Right ventricle myocardium inferior (tissue), 1 donor: ENCODE measurements around the gene SLC22A7. TPM values are rescaled to one million over a fixed set of nuclear protein-coding genes. Genes with fewer than 3 reads are reported as not detected.

ENCODE experiments used
- ATAC-seq: fragments of 200-7000 bp; cut with Tn5 transposase; one replicate; pipeline ENCODE4 v1.9.1; 2020; ENCODE audit warnings: mild to moderate bottlenecking, moderate library complexity
- DNase-seq: peaks from one replicate; pipeline ENCODE4 v3.0.0; 2021; ENCODE audit errors: missing footprints
- intact Hi-C: fragments of 100-400 bp; cut with DNase I; formaldehyde crosslinking; loops from one replicate; pipeline ENCODE4 v1.11.0; 2022
- long read RNA-seq: library from polyadenylated mRNA; unstranded; transcript quantifications from one replicate; pipeline ENCODE4 v2.0.0, GENCODE V29; 2021
- total RNA-seq: library from RNA; stranded (reverse); fragmentation: NEBNext Ultra II Directional; extraction: Animal tissue kit (Norgen Biotek cat#: 25700); gene quantifications from one replicate; pipeline ENCODE4 v1.2.1, GENCODE V29; 2021
- donor health status: DM: no; HTN: yes; CAD: no; lungs with severe emphysema.

SLC22A7 gene, protein sequence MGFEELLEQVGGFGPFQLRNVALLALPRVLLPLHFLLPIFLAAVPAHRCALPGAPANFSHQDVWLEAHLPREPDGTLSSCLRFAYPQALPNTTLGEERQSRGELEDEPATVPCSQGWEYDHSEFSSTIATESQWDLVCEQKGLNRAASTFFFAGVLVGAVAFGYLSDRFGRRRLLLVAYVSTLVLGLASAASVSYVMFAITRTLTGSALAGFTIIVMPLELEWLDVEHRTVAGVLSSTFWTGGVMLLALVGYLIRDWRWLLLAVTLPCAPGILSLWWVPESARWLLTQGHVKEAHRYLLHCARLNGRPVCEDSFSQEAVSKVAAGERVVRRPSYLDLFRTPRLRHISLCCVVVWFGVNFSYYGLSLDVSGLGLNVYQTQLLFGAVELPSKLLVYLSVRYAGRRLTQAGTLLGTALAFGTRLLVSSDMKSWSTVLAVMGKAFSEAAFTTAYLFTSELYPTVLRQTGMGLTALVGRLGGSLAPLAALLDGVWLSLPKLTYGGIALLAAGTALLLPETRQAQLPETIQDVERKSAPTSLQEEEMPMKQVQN
- total RNA-seq: not detected
- long read RNA-seq: 0 reads

DNA sequence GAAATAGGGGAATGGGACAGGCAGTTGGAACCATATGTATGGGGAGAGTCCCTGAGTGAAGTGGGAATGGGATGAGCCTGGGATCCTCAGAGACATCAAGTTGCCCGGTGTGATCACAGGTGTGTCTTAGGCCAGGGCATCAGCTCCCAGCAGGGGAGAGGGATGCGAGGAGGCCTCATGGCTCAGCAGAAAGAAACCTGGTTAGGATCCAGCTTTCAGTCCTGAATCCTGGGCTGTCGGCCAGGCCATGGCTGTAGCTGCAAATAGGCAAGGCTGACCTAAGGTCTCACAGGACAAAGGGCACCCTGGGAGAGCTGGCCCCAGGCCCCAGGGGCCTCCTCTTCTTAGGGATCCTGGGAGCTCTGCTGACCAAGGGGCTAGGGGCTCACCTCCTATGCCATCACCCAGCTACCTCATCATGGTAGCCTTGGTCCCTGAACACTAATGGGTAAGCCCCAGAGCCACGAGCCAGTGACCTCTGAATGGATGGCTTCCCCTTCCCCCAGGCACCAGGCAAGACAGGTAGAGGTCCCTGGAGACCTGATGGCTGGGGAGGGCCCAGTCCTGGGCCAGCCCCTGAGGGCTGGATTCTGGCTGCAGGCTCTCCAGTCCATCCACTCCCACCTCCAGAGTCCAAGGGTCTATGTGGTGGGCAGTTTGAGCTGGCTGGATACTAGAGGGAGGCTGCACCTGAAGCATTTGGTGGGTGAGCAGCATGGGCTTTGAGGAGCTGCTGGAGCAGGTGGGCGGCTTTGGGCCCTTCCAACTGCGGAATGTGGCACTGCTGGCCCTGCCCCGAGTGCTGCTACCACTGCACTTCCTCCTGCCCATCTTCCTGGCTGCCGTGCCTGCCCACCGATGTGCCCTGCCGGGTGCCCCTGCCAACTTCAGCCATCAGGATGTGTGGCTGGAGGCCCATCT is at the start of gene SLC22A7:
Gene SLC22A7 (plus strand): TSS at position 617 of the 921 bp plus-strand sequence. CDS start 99 bp downstream, at position 716.
- peak; percentile 81 for ATAC-seq
- intact Hi-C loops: no loop called here
- DNase-seq: no peak

DNA sequence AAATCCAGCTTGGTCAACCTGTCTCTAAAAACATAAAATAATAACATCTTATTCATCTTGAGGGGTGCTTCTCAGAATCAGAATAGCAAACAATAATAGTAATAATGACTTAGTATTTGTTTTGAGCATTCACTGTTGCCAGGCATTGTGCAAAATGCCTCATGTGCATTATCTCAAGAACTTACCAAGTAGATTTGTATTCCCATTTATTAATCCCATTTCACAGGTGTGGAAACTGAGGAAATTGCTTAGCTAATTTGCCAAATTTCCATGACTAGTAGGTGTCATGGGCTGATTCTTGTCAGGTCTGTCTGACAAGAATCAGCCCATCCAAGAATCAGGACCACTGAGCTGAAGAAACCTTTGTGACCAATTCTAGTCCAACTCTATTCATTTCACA is 49.3 kb upstream of the SLC22A7 start:
- DNase-seq: no peak
- intact Hi-C loops: no loop called here
- ATAC-seq: no peak

DNA sequence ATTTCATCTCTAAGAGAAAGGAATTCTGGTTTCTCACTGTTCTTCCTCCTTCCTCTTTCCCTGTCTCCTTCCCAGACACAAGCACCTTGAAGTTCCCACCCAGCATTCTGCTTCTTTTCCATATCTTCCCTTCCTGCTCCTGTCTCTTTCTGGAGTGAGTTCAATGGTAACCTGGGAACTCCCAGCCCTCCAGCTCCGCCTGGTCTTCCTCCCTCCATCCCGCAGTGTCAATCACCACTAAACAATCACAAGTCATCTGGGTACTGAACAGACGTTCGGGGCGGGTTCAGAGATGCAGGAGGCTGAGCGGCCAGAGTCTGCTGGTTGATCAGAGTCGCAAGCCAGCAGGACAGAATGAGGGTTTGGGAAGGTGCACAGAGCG is 47.1 kb upstream of the SLC22A7 start:
- no peak for ATAC-seq
- intact Hi-C loops: no loop called here
- DNase-seq: no peak

DNA sequence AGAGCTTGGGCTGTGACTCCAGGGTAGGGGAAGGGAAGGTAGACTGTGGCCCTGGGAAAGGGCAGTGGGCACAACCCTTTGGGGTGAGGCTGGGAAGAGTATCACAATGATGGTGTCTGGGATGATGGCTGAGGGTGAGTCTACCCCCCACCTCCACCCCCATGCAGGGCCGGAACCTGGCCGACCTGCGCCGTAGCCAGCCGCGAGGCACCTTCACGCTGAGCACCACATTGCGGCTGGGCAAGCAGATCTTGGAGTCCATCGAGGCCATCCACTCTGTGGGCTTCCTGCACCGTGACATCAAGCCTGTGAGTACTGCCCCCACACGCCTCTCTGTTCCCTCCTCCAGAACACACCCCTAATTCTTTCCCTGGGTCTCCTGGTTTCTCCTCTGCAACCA is 44.7 kb upstream of the SLC22A7 start:
- intact Hi-C loops: no loop called here
- DNase-seq (no peak), ATAC-seq (no peak)

DNA sequence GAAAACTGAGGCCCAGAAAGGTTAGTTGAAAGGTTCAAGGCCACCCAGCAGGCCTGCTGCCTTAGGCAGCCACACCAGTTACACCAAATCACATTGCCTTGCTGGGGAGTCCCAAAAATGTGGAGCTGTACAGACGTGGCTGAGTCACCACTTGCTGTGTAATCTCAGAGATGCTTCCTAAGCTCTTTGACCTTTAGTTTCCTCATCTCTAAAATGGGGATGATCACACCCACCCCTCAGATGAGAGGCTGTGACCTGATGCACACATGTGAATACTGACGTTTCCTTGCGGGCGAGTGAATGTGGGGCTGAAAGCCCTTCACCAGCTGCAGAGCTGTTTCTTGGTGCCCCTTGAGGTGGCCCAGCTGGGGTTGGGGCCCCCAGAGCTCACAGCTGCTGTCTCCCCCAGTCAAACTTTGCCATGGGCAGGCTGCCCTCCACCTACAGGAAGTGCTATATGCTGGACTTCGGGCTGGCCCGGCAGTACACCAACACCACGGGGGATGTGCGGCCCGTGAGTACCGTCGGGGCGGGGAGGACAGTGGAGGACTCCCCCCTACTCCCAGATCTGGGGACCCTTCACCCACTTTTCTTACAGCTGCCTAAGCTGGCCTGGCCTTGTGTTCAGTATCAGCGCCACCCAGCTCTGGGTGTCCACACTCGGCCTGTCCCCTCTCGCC is 43.8 kb upstream of the SLC22A7 start:
- ATAC-seq (no peak), DNase-seq (no peak)
- intact Hi-C loops: no loop called here

DNA sequence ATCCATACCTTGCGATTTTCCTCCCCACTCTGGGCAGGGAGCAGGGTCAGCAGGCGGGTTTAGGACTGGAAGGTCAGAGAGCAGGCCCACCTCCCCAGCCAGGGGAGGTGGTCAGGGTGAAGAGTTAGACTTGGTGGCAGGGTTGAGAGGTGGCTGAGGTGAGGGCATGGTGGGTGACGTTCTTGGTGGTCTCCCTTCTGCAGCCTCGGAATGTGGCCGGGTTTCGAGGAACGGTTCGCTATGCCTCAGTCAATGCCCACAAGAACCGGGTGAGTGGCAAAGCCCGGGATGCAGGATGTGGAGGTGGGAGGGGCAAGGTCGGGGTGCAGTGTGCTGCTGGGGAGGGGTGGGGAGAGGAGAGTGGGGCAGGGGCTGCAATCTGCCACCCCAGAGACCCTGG is 43.2 kb upstream of the SLC22A7 start:
- intact Hi-C loops: no loop called here
- DNase-seq (no peak), ATAC-seq (no peak)

DNA sequence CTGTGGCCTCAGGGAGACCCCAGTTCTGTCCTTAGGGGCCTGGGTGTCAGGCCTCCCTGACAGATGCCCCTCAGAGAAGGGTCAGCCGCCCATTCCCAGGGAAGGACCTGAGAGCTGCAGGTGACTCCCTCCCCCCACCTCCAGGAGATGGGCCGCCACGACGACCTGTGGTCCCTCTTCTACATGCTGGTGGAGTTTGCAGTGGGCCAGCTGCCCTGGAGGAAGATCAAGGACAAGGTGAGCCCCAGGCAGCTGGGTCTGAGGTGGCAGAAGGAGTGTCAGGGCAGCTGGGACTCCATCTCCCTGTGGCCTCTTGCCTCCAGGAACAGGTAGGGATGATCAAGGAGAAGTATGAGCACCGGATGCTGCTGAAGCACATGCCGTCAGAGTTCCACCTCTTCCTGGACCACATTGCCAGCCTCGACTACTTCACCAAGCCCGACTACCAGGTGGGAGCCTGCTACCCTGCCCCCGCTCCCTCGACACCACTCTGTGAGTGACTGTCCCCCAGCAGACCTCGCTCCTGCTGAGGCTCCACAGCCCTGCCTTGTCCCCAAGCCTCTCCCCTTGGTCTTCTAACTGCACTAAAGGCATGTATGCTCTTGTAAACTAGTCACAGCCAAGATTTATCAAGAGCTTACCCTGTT is 42.5 kb upstream of the SLC22A7 start:
- intact Hi-C loops: no loop called here
- ATAC-seq: no peak
- DNase-seq: no peak

DNA sequence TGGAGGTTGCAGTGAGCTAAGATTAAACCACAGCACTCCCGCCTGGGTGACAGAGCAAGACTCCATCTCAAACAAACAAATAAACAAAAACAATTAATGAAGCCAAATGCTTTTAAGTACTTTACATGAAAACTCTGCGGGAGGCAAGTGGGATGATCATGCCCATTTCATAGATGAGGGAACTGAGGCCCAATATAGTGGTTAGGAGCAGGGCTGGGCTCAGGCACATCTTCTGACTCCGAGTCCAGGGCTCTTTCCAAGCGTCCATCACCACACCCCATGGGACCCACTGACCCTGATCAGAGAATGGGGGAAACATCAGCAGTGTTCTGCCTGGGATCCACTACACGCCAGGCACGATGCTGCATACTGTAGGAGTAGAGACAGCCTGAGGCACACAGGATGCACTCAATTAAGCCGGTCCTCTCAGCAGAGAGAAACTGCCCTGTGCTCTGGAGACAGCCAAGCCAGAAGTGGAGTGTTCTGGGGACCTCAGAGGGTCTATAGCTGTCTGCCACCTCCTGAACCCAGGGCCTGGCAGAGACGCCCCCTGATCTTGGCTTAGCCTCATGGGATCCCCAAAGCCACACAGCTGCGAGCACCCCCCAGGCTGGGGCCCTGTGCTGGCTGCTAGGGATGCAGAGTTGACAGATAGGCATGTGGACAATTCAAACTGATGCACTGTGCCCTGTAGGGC is 41.2 kb upstream of the SLC22A7 start:
- DNase-seq (no peak), ATAC-seq (no peak)
- intact Hi-C loops: no loop called here

DNA sequence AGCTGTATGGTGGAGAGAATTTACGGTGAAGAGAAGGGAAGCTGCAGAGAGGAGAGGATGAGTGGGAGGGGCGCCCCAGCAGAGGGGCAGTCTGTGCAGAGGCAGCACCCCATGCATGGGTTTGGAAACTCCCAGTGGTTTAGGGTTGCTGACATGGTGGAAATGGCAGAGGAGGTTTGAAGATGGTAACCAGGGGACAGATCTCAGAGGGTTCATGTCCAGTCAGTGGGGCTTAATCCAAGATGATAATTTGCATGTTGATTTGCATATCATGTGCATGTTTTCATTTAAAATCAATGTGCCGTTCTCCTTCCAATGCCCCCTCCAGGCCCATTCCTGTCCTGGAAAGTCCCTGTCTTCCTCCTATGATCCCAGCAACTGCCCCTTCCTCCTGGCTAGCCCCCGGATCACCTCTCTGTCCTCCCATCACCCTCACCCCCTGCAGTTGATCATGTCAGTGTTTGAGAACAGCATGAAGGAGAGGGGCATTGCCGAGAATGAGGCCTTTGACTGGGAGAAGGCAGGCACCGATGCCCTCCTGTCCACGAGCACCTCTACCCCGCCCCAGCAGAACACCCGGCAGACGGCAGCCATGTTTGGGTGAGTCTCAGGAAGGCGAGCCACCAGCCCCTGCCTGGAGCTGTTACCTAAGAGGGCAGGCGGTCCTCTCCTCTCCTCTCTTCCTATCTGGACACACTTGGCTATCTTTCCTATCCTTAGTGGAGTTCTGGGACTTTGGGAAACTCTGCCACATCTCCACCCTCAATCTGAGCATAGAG is 40.5 kb upstream of the SLC22A7 start:
- no peak for ATAC-seq
- intact Hi-C loops: no loop called here

DNA sequence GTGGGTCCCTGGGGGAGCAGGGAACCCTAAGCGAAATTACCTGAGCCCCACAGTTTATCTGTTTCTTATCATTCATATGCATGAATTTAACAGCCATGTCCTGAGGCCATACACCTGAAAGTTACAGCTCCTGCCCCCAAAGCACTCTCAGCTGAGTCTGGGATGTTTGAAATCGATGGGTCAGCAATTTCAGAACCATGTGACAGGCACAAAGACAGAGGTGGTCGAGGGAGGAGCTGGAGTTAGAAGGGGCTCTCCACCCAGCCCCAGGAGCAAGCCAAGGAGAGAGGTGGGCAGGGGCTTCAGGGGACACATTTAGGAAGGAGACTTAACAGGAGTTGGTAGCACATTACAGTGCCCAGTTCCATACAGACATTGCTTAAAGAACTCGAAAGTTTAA is 39.9 kb upstream of the SLC22A7 start:
- intact Hi-C loops: no loop called here
- ATAC-seq (no peak), DNase-seq (no peak)

More for the DNA sequence above, 40.5 kb upstream of the SLC22A7 start:
- DNase-seq: no peak

DNA sequence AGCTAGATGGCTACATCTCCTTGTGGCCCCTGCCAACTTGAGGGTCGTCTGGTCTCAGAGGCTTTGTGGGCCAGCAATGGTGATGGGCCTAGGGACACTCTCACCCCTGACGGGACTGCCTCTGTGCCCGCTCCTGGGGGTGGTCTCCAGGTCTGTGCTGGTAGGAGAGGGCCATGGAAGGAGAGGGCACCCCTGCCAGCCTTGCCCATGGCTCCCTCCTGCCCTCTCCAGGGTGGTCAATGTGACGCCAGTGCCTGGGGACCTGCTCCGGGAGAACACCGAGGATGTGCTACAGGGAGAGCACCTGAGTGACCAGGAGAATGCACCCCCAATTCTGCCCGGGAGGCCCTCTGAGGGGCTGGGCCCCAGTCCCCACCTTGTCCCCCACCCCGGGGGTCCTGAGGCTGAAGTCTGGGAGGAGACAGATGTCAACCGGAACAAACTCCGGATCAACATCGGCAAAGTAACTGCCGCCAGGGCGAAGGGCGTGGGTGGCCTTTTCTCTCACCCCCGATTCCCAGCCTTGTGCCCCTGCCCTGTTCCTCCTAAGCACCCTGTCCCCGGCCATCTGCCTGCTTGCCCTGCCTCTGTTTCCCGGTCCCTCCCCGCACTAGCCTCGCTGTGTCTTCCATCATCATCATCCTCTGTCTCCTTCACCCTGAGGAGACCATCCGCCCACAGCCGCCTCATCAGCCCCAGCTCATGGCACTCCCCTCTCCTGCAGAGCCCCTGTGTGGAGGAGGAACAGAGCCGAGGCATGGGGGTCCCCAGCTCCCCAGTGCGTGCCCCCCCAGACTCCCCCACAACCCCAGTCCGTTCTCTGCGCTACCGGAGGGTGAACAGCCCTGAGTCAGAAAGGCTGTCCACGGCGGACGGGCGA is 39.0 kb upstream of the SLC22A7 start:
- intact Hi-C loops: no loop called here
- ATAC-seq: no peak
- DNase-seq: no peak

DNA sequence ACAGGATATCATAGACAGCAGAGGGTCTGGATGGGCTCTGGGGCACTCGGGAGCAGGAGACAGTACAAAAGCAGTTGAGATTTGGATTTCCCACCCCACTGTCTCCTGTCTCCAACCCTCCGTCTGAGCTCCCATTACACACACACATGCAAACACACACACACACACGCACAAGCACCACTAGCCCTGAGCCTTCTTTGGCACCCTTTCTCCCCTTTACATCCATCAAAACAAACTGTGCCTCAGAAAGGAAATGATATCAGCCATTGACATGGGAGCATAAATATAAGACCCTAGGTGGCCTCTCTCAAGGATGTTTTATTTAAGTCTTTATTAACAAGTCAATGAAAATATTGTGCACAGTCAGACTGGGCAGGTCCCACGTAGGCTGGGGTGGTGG is 37.3 kb upstream of the SLC22A7 start:
- DNase-seq (no peak), ATAC-seq (no peak)
- intact Hi-C loops: loop anchor here (2.0 kb wide), 1 partner anchor 74 kb away; no protein-coding TSS in a partner anchor

DNA sequence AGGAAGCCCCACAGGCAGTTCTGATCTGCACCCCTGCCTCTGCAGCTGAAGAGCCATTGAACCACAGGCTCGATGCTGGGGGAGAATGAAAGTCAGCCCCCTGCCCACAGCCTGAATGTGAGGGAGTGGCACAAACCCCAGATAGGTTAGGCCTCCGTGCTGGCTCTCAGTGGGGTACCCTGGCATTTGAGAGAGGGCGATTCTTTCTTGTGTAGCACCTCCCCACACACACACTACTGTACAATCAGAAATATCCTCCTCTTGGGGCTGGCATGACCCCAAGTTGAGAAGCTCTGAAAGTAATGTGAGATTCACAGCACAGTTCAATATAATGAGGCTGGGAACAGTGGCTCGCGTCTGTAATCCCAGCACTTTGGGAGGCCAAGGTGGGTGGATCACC is 36.9 kb upstream of the SLC22A7 start:
- no peak for ATAC-seq
- intact Hi-C loops: loop anchor here (2.0 kb wide), 1 partner anchor 74 kb away; no protein-coding TSS in a partner anchor
- no peak for DNase-seq

DNA sequence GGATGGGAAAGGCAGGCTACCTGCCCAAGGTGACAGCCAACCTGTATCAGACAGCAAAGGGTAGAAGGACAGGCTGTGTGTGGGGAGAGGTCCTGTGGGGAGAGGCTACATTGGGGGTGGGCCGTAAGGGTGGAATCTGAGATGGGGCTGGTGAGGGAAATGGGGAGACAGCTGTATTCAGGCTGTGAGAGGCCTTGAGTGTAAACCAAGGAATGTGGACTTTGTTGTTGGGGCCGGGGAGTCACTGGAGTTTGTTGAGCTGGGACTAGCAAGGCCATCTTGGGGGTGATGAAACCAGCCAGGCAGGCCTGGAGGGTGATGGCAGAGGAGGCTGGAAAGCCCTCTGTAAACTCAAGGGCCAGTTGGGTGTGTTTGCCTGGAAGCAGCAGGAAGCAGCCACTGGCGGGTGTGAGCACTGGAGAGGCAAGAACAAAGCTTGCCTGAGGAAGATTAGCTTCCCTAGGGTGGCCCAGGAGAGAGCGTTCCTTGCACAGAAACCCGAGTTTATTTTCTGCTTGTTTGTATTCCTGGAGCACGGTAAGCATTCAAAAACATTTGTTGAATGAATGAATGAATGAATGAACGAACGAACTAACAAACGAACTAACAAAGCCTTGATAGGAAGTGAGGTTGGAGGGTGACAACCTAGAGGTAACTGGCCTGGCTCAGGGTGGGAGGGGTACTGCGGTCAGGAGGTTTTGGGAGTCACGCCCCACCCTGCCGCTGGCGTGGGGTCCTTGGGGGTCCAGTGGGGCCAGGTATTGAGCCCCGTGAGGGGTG is 35.9 kb upstream of the SLC22A7 start:
- no peak for ATAC-seq
- intact Hi-C loops: loop anchor here (2.0 kb wide), 1 partner anchor 73 kb away; no protein-coding TSS in a partner anchor
- DNase-seq: no peak

DNA sequence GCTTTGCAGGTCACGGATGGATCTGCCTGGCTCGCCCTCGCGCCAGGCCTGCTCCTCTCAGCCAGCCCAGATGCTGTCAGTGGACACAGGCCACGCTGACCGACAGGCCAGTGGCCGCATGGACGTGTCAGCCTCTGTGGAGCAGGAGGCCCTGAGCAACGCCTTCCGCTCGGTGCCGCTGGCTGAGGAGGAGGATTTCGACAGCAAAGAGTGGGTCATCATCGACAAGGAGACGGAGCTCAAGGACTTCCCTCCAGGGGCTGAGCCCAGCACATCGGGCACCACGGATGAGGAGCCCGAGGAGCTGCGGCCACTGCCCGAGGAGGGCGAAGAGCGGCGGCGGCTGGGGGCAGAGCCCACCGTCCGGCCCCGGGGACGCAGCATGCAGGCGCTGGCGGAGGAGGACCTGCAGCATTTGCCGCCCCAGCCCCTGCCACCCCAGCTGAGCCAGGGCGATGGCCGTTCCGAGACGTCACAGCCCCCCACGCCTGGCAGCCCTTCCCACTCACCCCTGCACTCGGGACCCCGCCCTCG is 35.2 kb upstream of the SLC22A7 start:
- DNase-seq: no peak
- intact Hi-C loops: loop anchor here (1.0 kb wide), 1 partner anchor 93 kb away; no protein-coding TSS in a partner anchor
- no peak for ATAC-seq
